Type B pancreatic cell (in vitro differentiated cells): ENCODE results near the gene PIP5K1A. TPM values are rescaled to one million over a fixed set of nuclear protein-coding genes. Genes with fewer than 3 reads are reported as not detected.

Source experiments
- DNase-seq: peaks from one replicate; pipeline ENCODE4 v3.0.0; 2021; ENCODE audit warnings: mixed read lengths; ENCODE audit not compliant: unreplicated experiment; ENCODE audit errors: extremely low spot score
- H3K27ac Mint-ChIP-seq: 2 replicates; pipeline ENCODE4 v1.8.0; 2021; ENCODE audit warnings: mild to moderate bottlenecking, mixed read lengths
- H3K27me3 Mint-ChIP-seq: 2 replicates; pipeline ENCODE4 v1.8.0; 2021; ENCODE audit warnings: mixed read lengths
- H3K36me3 Mint-ChIP-seq: 2 replicates; pipeline ENCODE4 v1.8.0; 2021; ENCODE audit warnings: mixed read lengths
- H3K4me1 Mint-ChIP-seq: one replicate; pipeline ENCODE4 v1.8.0; 2021; ENCODE audit warnings: mixed read lengths; ENCODE audit not compliant: unreplicated experiment
- H3K4me3 Mint-ChIP-seq: 2 replicates; pipeline ENCODE4 v1.8.0; 2021; ENCODE audit warnings: mild to moderate bottlenecking, mixed read lengths
- H3K9me3 Mint-ChIP-seq: 2 replicates; pipeline ENCODE4 v1.8.0; 2021; ENCODE audit warnings: mixed read lengths
- CTCF ChIP-seq: fragments of 200-600 bp; sonication (generic); conservative IDR thresholded peaks from 2 replicates; pipeline ENCODE4 v1.5.0; 2021; ENCODE audit warnings: antibody characterized with exemption, mild to moderate bottlenecking
- long read RNA-seq: library from polyadenylated mRNA; unstranded; transcript quantifications from one replicate; pipeline ENCODE4 v2.0.0, GENCODE V29; 2020
- total RNA-seq: library from RNA; stranded (reverse); gene quantifications from 2 replicates; pipeline ENCODE4 v1.2.1, GENCODE V29; 2021; ENCODE audit warnings: low replicate concordance

Gene PIP5K1A, protein sequence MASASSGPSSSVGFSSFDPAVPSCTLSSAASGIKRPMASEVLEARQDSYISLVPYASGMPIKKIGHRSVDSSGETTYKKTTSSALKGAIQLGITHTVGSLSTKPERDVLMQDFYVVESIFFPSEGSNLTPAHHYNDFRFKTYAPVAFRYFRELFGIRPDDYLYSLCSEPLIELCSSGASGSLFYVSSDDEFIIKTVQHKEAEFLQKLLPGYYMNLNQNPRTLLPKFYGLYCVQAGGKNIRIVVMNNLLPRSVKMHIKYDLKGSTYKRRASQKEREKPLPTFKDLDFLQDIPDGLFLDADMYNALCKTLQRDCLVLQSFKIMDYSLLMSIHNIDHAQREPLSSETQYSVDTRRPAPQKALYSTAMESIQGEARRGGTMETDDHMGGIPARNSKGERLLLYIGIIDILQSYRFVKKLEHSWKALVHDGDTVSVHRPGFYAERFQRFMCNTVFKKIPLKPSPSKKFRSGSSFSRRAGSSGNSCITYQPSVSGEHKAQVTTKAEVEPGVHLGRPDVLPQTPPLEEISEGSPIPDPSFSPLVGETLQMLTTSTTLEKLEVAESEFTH
- total RNA-seq, result 69.8 and 77.3 TPM in 2 replicates
- long read RNA-seq, transcript PIP5K1A-201 (15 exons, 3,767 nt), result major isoform, 6 of 35 reads
- long read RNA-seq, partial matches to known transcripts, result 19 of 35 reads
- long read RNA-seq, other reads (novel, unspliced or antisense), result 7 of 35 reads

DNA sequence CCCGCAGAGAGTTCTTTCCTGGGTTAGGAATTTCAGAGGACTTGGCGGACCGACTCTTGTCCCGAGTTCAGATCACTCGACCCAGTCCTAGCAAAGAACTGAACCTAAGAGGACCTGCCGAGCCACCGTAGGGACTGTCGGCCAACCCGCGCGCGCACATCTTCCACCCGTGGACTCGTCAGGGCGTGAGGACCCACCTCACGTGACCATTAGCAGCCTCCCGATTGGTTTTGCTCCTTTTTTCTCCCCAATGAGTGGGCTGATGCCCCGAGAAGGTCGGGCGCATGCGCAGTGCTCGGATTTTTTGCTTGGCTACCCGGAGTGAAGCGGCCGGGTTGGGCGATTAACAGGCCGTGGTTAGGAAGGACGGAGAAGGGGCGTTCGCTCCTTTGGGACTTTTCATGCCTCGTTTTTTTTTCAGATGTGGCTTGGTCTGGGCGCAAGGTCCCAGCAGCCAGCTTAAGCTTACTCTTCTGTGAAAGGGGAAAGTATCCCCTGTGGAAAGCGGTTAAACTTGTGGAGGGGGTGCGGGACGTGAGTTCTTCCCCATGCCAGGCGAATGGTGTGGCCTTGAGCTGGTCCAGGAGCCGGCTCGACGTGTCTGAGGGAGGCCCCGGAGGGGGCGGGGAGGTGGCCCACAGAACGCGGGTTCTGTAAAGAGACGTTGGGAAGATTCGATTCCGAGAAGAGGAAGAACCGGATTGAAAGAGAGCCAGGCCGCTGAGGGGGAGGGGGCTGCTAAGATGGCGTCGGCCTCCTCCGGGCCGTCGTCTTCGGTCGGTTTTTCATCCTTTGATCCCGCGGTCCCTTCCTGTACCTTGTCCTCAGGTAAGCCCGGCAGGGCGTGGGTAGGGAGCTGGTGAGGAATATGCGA is at the start of gene PIP5K1A:
TSS of gene PIP5K1A (plus strand) at position 299 of the 874 bp plus-strand sequence. CDS start at position 744, 445 bp downstream.
- Mint-ChIP-seq H3K4me3 (peak within 1 kb of the TSS; percentile 96), H3K36me3 (peaks cover 8% of the 10 kb centered on the region), H3K27ac (peak within 1 kb of the TSS; percentile 100), H3K27me3 (peaks cover 3% of the 10 kb centered on the region), H3K9me3 (no peaks in the 10 kb centered on the region), H3K4me1 (peaks cover 22% of the 10 kb centered on the region)
- peak; percentile 98 for DNase-seq
- no peak for TF ChIP-seq CTCF

- no peaks in the 10 kb centered on the region for H3K9me3 Mint-ChIP-seq
- H3K4me3 Mint-ChIP-seq, result no peak within 1 kb of the TSS
- peaks cover 9% of the 10 kb centered on the region for H3K36me3 Mint-ChIP-seq
- H3K27me3 Mint-ChIP-seq, result no peaks in the 10 kb centered on the region
- no peaks in the 10 kb centered on the region for H3K4me1 Mint-ChIP-seq
- TF ChIP-seq CTCF, result no peak
- peak within 1 kb of the TSS; percentile 67 for H3K27ac Mint-ChIP-seq
- DNase-seq, result no peak
These were observed 41.9 kb upstream of the PIP5K1A start, which contains the start of gene TNFAIP8L2 for GRCh38 chr1:151156515-151156819. Gene TNFAIP8L2 (plus strand): TSS chr1:151156649. CDS start chr1:151158698, 2,049 bp downstream.

DNA sequence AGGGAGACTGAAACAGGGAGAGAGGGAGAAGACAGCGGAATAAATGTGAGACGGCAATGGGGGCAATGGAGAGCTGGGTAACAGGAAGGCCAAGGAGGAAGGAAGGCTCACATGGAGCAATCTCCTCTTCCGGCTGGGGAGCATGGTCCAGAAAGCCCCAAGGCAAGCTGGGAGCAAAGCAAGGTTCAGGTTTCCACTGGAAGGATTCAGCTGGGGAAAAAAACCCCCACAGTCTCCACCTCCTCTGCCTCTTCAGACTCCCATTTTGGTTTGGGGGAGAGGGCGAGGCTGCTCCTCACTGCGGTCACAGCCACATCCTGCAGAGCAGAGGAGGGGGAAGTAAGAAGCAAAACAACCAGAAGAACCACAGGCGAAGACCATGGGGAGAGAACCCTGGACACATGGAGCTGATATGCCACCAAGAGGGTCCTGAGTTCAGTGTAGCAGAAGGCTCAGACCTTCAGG is 41.3 kb upstream of the PIP5K1A start:
- no peak for DNase-seq
- peaks cover 14% of the 10 kb centered on the region for H3K36me3 Mint-ChIP-seq
- H3K4me3 Mint-ChIP-seq, result no peak overlapping the region
- H3K9me3 Mint-ChIP-seq, result no peaks in the 10 kb centered on the region
- H3K4me1 Mint-ChIP-seq, result no peaks in the 10 kb centered on the region
- TF ChIP-seq CTCF, result no peak
- no peak overlapping the region for H3K27ac Mint-ChIP-seq
- no peaks in the 10 kb centered on the region for H3K27me3 Mint-ChIP-seq

GRCh38 chr1:151158326-151158725 is 40.0 kb upstream of the PIP5K1A start:
- no peak overlapping the region for H3K4me3 Mint-ChIP-seq
- no peaks in the 10 kb centered on the region for H3K9me3 Mint-ChIP-seq
- no peak overlapping the region for H3K27ac Mint-ChIP-seq
- DNase-seq, result no peak
- H3K27me3 Mint-ChIP-seq, result no peaks in the 10 kb centered on the region
- TF ChIP-seq CTCF, result no peak
- no peaks in the 10 kb centered on the region for H3K4me1 Mint-ChIP-seq
- H3K36me3 Mint-ChIP-seq, result peaks cover 14% of the 10 kb centered on the region

DNA sequence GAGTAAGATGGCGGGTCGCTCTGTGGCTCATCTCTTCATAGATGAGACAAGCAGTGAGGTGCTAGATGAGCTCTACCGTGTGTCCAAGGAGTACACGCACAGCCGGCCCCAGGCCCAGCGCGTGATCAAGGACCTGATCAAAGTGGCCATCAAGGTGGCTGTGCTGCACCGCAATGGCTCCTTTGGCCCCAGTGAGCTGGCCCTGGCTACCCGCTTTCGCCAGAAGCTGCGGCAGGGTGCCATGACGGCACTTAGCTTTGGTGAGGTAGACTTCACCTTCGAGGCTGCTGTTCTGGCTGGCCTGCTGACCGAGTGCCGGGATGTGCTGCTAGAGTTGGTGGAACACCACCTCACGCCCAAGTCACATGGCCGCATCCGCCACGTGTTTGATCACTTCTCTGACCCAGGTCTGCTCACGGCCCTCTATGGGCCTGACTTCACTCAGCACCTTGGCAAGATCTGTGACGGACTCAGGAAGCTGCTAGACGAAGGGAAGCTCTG is 39.6 kb upstream of the PIP5K1A start:
- Mint-ChIP-seq H3K27ac (no peak overlapping the region), H3K4me1 (no peaks in the 10 kb centered on the region), H3K27me3 (no peaks in the 10 kb centered on the region), H3K36me3 (peaks cover 14% of the 10 kb centered on the region), H3K4me3 (no peak overlapping the region), H3K9me3 (no peaks in the 10 kb centered on the region)
- TF ChIP-seq CTCF, result no peak
- no peak for DNase-seq
